ENCODE data around the gene C1orf159. TPM values are rescaled to one million over a fixed set of nuclear protein-coding genes. Genes with fewer than 3 reads are reported as not detected.
A peak's percentile ranks its signal among the peaks of the same experiment; 100 is the strongest.

C1orf159 gene
- total RNA-seq, 2 donors from 2014 or later: 4.4 to 4.6 TPM

DNA sequence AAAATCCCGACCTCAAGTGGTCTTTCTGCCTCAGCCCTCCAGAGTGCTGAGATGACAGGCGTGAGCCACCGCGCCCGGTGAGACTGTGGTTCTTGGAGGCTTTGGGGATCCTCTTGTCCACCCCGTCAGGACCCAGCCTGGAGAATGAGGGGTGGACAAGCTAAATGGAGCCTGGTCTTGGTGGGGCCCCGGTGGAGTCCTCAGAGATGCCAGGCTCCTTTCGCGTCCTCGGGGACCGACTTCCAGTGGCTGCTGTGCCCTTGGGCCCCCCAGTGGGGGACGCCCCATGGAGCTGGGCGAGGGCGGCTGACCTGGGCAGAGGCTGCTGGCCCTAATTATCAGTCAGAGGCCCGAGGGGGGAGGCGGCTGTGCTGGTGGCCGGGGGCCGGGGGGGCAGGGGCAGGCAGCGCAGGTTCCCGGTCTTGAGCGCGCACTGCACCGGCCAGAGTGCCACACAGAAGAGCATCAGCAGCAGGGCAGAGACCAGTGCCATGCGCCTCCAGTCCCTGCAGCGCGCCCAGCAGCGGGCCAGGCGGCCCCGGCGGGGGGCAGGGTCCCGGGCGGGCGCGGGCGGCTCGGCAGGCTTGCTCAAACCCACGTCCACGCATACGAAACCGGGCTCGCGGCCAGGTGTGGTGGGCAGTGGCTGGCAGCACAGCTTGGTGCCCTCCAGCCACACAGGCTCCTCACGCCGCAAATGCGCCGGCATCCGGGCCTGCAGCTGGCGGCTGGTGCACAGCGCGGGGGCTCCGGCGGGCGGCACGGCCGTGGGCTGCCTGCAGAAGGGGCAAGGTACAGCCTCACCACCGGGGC lies 44.2 kb downstream of the C1orf159 start:
- no peak overlapping the region for H3K27ac ChIP-seq
- no peaks in the 10 kb centered on the region for H3K36me3 ChIP-seq
- DNase-seq (ENCODE audit: low spot score): no peak
- peaks cover 0 to 17% of the 10 kb centered on the region in 2 donors for H3K4me1 ChIP-seq
- no peak for TF ChIP-seq CTCF (IDR thresholded peaks at IDR 0.05)
- H3K27me3 ChIP-seq: peaks cover 0 to 4% of the 10 kb centered on the region in 2 donors
- H3K9me3 ChIP-seq: no peaks in the 10 kb centered on the region
- H3K4me3 ChIP-seq: no peak overlapping the region

GRCh38 chr1:1069711-1070676 lies 45.9 kb downstream of the C1orf159 start:
- H3K9me3 ChIP-seq: no peaks in the 10 kb centered on the region
- H3K4me3 ChIP-seq: peak overlapping the region in 1 of 2 donors; percentile 54
- no peaks in the 10 kb centered on the region for H3K36me3 ChIP-seq
- peaks cover 0 to 4% of the 10 kb centered on the region in 2 donors for H3K27me3 ChIP-seq
- H3K4me1 ChIP-seq: peaks cover 0 to 17% of the 10 kb centered on the region in 2 donors
- no peak for TF ChIP-seq CTCF (IDR thresholded peaks at IDR 0.05)
- no peak for DNase-seq (ENCODE audit: low spot score)
- H3K27ac ChIP-seq: no peak overlapping the region

DNA sequence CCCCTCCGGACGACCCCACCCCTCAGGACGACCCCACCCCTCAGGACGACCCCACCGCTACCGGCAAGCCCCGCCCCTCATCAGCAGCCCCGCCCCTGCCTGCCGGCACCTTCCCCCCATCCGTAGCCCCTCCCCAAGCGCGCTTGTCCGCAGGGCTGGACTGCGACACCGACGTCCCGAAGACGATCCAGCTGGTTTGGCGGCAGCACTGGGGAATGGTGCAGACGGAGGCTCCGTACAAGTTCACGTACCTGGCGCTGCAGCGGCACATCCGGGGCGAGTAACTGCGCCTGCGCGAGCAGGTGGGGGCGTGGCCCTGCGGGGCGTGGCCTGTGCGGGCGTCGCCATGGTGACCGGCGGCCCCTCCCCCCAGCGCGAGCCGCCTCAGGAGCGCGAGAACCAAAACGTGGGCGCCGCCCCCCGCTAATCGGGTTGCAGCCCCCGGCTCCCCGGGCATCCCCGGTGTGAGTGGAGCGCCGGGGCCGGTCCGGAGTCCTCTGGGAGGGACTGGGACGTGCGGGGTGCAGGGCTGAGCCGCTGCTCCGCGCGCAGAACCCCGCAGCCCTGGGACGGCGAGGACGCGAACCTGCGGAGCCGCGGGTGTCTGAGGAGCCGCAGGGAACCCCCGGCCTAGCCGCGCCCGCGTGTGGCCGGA lies 46.7 kb downstream of the C1orf159 start:
- Histone ChIP-seq H3K27ac (no peak overlapping the region), H3K36me3 (no peaks in the 10 kb centered on the region), H3K27me3 (peaks cover 4% of the 10 kb centered on the region in 2 donors), H3K4me1 (peaks cover 0 to 18% of the 10 kb centered on the region in 2 donors), H3K9me3 (no peaks in the 10 kb centered on the region), H3K4me3 (peak overlapping the region; percentile 45 to 54)
- no peak for TF ChIP-seq CTCF (IDR thresholded peaks at IDR 0.05)
- DNase-seq (ENCODE audit: low spot score): no peak

DNA sequence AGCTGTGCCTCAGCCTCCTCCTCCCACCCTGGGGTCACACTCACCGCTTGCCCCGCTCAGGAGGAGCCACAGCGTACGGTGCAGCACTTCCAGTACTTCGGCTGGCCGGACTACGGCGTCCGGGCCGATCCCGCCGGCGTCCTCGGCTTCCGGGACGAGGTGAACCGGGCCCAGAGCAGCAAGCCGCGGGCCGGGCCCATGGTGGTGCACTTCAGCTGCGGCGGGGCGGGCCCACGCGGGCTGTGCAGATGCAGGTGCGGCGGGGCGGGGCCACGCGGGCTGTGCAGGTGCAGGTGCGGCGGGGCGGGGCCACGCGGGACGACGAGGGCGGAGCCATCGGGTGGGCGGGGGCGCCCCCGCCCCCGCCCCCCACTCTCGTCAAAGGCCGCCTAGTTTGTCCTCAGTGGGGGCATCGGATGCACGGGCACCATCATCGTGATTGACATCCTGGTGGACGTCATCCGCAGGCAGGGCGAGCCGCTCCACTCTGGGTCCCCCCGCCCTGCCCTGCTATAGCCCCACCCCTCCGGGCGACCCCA lies 47.3 kb downstream of the C1orf159 start:
- TF ChIP-seq CTCF (IDR thresholded peaks at IDR 0.05): no peak

GRCh38 chr1:1067860-1068516 lies 47.9 kb downstream of the C1orf159 start:
- no peaks in the 10 kb centered on the region for H3K9me3 ChIP-seq
- no peak for DNase-seq (ENCODE audit: low spot score)
- peaks cover 0 to 25% of the 10 kb centered on the region in 2 donors for H3K4me1 ChIP-seq
- H3K27me3 ChIP-seq: peaks cover 4 to 10% of the 10 kb centered on the region in 2 donors
- no peak for TF ChIP-seq CTCF (IDR thresholded peaks at IDR 0.05)
- no peak overlapping the region for H3K27ac ChIP-seq
- peak overlapping the region in 1 of 2 donors; percentile 54 for H3K4me3 ChIP-seq
- no peaks in the 10 kb centered on the region for H3K36me3 ChIP-seq

More for the DNA sequence above, 47.3 kb downstream of the C1orf159 start:
- Histone ChIP-seq H3K4me1 (peaks cover 0 to 24% of the 10 kb centered on the region in 2 donors), H3K4me3 (peak overlapping the region; percentile 45 to 54), H3K27ac (no peak overlapping the region), H3K9me3 (no peaks in the 10 kb centered on the region), H3K36me3 (no peaks in the 10 kb centered on the region), H3K27me3 (peaks cover 4 to 7% of the 10 kb centered on the region in 2 donors)
- no peak for DNase-seq (ENCODE audit: low spot score)

Data from right atrium auricular region (tissue), 2 donors.